ENCODE data around the gene TGFB1.

Gene TGFB1

GRCh38 chr19:41339936-41340335, 13.8 kb downstream of the TGFB1 start:
- DNase-seq: no peak

DNA sequence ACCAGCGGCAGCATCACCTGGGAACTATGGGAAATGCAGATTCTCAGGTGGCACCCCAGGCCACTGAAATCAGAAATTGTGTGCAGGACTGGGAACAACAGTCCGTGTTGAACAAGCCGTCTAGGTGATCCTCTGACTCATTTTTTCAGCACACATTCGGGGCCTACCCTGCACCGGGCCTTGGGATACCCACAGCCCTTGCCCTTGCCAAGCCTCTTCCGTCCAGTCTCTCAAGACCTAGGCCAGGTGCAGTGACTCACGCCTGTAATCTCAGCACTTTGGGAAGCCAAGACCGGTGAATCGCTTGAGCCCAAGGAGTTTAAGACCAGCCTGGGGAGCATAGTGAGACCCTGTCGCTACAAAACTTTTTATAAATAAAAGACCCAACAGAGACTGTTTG, 18.3 kb downstream of the TGFB1 start:
- no peak for DNase-seq

DNA sequence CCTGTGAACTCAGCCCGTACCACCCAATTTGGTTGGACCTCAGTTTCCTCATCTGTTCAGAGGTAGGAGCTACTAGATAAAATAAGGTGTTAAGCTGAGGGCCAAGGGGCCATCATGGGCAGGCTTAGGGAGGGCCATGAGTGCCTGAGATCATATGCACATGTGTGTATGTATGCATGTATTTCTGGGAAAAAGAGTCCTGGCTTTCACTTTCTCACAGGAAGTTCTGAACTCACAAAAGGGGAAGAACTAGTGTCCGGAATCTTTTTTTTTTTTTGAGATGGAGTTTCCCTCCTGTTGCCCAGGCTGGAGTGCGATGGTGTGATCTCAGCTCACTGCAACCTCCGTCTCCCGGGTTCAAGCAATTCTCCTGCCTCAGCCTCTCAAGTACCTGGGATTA, 18.9 kb downstream of the TGFB1 start:
- DNase-seq: no peak

GRCh38 chr19:41332468-41332867, 21.3 kb downstream of the TGFB1 start:
- DNase-seq: no peak

DNA sequence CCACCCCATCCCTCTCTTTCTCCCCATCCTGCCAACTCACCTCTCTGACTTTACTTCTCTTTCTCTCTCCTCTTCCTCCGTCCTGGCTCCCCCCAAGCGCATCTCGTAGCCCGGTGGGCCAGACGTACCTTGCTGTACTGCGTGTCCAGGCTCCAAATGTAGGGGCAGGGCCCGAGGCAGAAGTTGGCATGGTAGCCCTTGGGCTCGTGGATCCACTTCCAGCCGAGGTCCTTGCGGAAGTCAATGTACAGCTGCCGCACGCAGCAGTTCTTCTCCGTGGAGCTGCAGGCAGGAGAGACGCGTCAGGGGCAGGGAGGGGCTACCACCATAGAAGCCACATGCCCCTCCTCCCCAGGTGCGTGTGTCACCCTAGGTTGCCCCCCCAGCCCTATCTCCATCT, 21.7 kb downstream of the TGFB1 start:
- DNase-seq: no peak

DNA sequence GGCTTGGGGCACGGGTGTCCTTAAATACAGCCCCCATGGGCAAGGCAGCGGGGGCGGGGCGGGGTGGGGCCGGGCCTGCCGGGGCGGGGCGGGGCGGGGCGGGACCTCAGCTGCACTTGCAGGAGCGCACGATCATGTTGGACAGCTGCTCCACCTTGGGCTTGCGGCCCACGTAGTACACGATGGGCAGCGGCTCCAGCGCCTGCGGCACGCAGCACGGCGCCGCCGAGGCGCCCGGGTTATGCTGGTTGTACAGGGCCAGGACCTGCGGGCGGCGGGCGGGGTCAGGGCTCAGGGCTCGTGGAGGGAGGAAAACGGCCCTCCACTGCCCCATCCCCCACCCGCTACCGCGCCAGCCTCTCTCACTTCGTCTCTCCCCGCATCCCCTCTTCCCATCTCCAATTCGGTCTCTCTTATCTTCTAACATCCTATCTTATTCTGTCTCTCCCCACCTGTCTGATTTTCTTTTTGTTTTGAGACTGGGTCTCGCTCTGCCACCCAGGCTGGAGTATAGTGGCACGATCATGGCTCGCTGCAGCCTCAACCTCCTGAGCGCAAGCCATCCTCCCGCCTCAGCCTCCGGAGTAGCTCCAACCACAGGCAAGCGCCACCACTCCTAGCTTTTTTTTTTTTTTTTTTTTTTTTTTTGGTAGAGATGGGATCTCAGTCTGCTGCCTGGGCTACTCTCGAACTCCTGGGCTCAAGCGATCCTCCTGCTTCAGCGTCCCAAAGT, 22.6 kb downstream of the TGFB1 start:
- DNase-seq: no peak

DNA sequence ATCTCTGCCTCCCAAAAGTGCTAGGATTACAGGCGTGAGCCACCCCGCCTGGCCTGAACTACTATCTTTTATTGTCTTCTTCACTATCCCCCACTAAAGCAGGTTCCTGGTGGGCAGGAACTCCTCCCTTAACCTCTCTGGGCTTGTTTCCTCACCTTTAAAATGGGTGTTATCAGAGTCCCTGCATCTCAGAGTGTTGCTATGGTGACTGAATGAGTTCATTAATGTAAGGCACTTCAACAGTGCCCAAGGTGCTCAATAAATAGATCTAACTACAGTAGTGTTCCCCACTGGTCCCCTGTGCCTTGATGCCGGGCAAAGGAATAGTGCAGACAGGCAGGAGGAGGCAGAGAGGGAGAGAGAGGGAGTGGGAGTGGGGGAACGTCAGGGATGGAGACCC, 23.2 kb downstream of the TGFB1 start:
- DNase-seq: no peak

DNA sequence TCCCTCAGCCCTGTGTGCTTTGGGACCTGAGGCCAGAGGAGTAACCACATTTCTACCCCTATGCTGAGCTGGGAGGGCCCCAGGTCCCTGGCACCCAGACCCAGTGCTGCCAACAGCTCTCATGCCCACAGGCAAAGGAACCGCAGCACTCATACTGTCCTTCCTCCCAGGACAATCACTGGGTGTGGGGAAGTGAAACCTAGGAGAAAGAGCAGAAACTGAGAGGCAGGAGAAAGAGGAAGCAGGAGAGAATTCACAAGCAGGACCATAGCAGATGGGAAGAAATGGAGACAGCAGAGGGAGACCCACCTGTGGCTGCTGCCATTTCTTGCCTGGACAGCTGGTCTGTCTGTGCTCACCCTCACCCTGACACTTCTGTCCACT, 24.9 kb downstream of the TGFB1 start:
- DNase-seq: no peak

GRCh38 chr19:41328157-41328841, 25.4 kb downstream of the TGFB1 start:
- DNase-seq: peak in 1 of 2 experiments; percentile 72

DNA sequence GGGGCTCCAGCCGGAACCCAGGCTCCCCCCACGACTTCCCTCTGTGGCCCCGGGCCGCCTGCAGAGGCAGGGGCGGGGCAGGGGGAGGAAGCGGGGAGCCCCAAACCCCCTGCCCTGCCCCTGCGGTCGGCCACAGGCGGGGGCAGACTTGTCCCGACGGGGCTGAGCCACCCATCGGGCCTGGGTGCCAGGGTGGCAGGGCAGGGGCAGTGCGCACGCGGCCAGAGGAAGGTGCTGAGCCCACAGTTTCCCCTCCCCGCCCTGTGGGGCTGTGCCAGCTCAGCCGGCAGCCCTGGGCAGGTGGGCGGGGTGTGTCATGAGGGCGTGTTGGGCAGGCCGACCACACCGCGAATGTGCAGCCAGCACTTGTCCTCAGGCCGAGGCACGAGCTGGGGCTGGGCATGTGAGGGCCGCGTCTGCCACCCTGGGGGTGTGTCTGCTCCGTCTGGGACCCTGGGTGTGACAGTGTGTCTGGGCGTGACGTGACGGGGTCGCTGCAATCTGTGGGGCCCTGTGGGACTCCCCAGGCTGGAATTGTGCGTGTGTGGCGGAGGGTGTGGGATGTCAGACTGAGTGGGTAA, 26.1 kb downstream of the TGFB1 start:
- DNase-seq: peak; percentile 91 to 94

DNA sequence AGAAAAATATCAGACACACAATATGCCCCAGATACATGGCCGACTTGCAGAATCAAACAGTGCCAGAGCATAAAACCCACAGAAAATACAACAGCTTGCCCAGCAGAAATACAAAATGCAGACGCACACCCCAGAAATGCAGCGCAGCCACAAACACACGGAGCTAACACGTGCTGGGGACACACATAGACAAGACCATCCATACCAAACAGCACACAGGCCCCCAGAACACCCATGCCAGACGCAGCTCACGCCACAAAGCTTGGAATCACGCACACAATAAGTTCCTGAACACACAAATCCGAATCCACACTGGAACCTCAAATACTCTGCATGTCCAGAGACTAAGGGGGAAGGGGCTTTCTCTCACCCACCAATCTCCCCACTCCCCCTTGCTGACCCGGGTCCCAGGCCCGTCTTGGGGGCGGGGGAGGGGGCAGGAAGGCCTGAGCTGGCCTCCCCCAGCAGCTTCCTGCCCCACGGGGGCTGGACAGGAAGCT, 26.6 kb downstream of the TGFB1 start:
- DNase-seq: no peak

GRCh38 chr19:41325947-41326706, 27.6 kb downstream of the TGFB1 start:
- peak; percentile 50 to 52 for DNase-seq

GRCh38 chr19:41325640-41325946, 28.1 kb downstream of the TGFB1 start:
- no peak for DNase-seq

- DNase-seq: no peak
Observed at GRCh38 chr19:41324921-41325639, 28.6 kb downstream of the TGFB1 start.

DNA sequence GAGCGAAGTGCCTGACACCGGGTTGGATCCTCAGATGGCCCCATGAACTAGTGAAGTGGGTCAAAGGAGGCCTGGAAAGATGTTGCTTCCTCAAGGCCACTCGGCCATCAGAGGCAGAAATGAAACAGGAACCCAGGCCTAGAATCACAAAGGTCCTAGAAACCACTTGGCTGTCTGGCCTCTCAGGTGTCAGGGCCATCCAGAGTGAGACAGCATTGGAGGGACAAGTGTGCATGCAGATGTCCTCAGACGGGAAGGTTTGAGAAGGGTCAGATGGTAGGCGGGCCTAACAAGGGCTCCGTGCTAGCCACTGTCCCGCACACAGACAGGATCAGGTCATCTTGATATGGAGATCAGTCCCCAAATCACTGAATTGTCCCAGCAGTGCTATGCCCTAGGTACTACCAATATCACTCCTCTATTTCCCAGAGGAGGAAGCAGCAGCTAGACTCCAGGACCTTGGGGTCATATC, 29.5 kb downstream of the TGFB1 start:
- DNase-seq: no peak

GRCh38 chr19:41323430-41324125, 30.1 kb downstream of the TGFB1 start:
- no peak for DNase-seq

DNA sequence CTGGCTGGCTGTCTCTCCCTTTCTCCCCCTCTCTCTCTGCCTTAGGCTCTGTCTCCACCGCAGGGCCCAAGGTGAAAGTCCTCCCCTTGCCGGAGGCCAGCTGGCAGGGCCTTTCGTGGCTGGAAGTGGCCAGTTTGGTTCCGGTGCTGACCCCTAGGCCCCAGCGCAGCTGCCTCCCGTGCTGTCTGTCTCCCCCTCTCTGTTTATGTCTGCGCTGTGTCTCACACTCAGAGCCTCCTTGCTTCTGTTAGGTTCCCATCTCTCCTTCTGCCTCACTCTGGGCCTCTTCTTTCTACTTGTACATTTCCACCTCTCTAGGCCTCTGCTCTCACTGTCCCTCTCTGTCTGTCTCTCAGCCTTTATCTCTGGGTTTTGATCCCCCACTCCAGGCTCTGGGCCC, 30.7 kb downstream of the TGFB1 start:
- no peak for DNase-seq

DNA sequence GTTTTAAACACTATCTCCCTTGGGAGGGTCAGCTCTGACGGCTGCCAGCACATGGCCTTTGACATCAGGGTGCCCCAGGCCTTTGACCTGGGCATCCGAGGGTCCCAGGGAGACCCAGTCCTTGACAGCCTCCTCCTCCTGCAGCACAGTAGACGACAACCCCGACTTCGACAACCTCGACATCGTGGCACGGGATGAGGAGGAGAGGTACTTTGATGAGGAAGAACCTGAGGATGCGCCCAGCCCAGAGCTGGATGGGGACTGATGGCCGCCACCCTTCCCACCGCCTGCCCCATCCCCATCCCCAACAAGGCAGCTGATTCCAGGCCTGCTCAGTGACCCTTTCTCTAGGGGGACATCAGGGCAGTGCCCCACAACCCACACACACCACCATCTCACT, 31.3 kb downstream of the TGFB1 start:
- DNase-seq: no peak

DNA sequence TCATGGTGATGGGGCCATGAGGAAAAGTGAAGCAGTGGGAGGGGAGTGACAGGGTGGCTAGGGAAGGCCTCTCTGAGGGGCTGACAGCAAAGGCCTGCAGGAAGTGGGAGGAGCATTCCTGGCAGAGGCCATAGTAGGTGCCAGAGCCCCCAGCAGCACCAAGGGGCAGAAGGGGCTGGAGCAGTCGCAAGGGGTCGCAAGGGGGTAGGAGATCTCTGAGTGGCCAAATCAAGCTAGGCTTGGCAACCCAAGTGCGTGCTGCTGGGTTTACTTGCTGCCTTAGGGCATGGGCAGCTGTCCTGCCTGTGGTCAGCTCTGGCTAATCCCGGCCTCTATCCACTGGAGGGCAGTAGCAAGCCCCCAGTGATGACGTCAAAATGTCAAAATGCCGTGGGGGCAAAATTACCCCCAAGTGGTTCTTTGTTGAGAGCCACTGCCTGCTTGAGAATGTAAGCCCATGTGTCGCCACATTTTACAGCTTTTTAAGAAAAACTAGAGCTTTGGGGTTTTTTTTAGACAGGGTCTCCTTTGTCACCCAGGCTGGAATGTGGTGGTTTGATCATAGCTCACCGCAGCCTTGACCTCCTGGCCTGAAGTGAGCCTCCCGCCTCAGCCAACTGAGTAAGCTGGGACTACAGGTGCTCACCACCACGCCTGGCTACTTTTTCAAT, 32.0 kb downstream of the TGFB1 start:
- DNase-seq: no peak

DNA sequence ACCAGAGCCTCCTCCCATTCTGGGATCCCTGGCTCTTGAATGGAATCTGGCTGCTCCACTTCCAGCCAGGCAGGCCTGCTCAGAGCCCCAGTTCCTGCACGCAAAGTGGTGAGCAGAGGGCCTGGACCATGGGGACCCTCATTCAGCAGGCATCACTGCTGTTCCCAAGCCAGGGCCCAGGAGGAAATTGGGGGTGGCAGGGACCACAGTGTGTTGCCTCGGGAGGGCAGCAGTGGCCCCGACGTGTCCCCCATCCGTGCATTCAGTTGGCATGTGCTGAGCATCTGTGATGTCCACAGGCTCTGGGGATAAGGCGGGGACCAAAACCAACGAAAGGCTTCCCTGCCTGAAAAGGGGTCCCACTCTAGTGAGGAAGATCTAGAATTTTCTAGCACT, 32.5 kb downstream of the TGFB1 start:
- no peak for DNase-seq

DNA sequence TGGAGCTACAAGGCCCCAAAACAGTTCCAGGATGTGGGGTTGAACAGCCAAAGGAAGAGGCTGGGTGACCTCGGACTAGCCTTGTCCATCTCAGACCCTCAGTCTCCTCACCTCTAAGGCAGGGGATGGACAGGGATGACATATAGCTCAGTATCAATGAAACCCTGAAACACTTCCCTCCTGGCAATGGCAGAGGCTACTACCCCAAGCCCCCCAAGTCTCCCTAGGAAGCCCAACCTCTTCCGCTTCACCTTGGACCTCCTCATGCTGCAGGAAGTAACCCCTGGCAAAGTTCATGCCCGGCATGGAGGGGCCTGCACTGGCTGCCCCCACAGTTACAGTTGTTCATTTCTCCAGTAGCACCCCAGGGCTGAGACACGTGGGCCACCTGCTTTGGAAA, 33.2 kb downstream of the TGFB1 start:
- no peak for DNase-seq

GRCh38 chr19:41320185-41320518, 33.6 kb downstream of the TGFB1 start:
- no peak for DNase-seq
